Cortex of kidney (tissue), 1 donor: Measurements from ENCODE around the gene NCAPH2.
"Not testable (repeated sequence)": the region's sequence is repeated elsewhere in the genome, so short reads cannot be mapped to it uniquely, and the experiment has no call there.

Experiments used
- DNase-seq: peaks from one replicate; lab custom pipeline; 2025; lab: John Stamatoyannopoulos, UW

The NCAPH2 gene

GRCh38 chr22:50519151-50519550 is 11.1 kb downstream of the NCAPH2 start:
- DNase-seq, result no peak

GRCh38 chr22:50520184-50520583 is 12.2 kb downstream of the NCAPH2 start:
- not testable (repeated sequence) for DNase-seq

GRCh38 chr22:50520826-50521453 is 12.9 kb downstream of the NCAPH2 start:
- no peak for DNase-seq

GRCh38 chr22:50521710-50522109 is 13.7 kb downstream of the NCAPH2 start:
- DNase-seq, result no peak

- DNase-seq, result no peak
Measured at GRCh38 chr22:50522208-50522805, 14.3 kb downstream of the NCAPH2 start.

- no peak for DNase-seq
Measured at GRCh38 chr22:50522806-50523438, 14.9 kb downstream of the NCAPH2 start.

GRCh38 chr22:50523458-50523805 is 15.4 kb downstream of the NCAPH2 start:
- DNase-seq, result no peak

GRCh38 chr22:50523806-50524675 is 16.0 kb downstream of the NCAPH2 start:
- no peak for DNase-seq

- DNase-seq, result no peak
Measured at GRCh38 chr22:50524676-50525103, 16.7 kb downstream of the NCAPH2 start.

- DNase-seq, result peak; percentile 97
Measured at GRCh38 chr22:50525104-50525857, 17.3 kb downstream of the NCAPH2 start, which contains the start of gene SCO2. SCO2 (minus strand) TSS chr22:50525598; CDS start chr22:50524411, 1,187 bp downstream.

- no peak for DNase-seq
Measured at GRCh38 chr22:50525858-50526107, 17.8 kb downstream of the NCAPH2 start.

GRCh38 chr22:50526108-50526833 is 18.2 kb downstream of the NCAPH2 start:
- DNase-seq, result no peak

GRCh38 chr22:50526834-50527801 is 19.1 kb downstream of the NCAPH2 start:
- DNase-seq, result no peak

GRCh38 chr22:50527921-50528681 is 20.1 kb downstream of the NCAPH2 start:
- DNase-seq, result no peak

- no peak for DNase-seq
Measured at GRCh38 chr22:50528682-50529415, 20.8 kb downstream of the NCAPH2 start.

- no peak for DNase-seq
Measured at GRCh38 chr22:50529416-50529896, 21.4 kb downstream of the NCAPH2 start.

- no peak for DNase-seq
Measured at GRCh38 chr22:50529897-50530579, 22.0 kb downstream of the NCAPH2 start, which contains the start of gene TYMP. TYMP (minus strand) TSS chr22:50530012; CDS start chr22:50529709, 303 bp downstream.

GRCh38 chr22:50530580-50530876 is 22.5 kb downstream of the NCAPH2 start:
- no peak for DNase-seq
